OCI-M2 (cell line): ENCODE results near the gene NCAN.

ENCODE experiments used
- DNase-seq: peaks from one replicate; lab custom pipeline; 2025; ENCODE audit not compliant: unreplicated experiment; lab: John Stamatoyannopoulos, UW

The NCAN gene

DNA sequence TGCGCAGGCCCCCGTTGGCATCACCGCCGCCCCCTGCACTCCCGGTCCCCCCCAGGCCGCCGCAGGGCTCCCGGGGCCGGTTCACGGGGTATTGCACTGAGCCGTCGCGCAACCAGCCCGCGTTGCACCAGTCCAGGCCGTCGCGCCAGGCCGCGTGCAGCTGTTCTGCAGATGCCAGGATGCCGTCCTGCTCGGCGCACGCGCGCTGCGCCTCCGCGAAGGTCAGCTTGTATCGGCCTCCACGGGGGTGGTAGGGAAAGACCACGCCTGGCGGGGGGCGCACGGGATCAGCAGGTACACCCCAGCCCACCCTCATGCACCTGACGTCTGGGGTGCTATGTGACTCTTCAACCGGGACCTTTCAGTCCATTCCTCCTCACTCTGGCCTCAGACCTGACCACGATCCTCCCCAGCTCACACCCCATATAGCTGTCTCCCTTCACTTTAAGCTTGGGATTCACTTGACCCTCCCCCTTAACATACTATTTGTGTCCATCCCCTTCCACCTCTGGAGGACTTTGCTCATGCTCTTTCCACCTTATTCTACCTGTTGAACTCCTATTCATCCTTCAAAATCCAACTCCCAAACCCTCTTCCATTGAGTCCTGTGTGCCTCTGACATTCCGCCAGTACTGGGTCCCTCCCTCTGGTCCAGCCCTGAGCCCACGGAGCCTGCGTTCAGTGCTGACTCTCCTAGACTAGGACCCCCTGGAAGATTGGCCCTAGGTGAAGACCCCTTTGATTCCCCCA lies 47.0 kb downstream of the NCAN start:
- no peak for DNase-seq

DNA sequence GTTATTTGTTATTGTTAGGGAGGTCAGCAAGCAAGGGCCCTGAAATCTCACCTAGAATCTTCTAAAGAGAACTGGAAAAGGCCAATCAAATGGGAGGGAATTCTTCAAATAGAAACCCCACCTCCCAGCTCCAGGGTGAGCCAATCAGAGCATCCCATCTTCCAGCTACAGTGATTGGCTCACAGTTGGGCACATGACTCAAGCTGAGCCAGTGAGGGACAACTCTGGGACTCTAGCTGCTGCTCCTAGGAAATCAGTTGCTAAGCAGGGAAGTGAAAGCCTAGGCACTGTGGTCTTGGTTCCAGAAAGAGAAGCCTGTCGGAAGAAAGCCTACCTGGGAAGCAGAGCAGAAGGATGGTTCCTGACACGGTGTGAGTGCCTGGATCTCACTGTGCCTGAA lies 48.0 kb downstream of the NCAN start:
- DNase-seq: no peak

- no peak for DNase-seq
Observed at GRCh38 chr19:19260417-19261214, 48.9 kb downstream of the NCAN start.

GRCh38 chr19:19261350-19262189 lies 49.8 kb downstream of the NCAN start:
- no peak for DNase-seq

DNA sequence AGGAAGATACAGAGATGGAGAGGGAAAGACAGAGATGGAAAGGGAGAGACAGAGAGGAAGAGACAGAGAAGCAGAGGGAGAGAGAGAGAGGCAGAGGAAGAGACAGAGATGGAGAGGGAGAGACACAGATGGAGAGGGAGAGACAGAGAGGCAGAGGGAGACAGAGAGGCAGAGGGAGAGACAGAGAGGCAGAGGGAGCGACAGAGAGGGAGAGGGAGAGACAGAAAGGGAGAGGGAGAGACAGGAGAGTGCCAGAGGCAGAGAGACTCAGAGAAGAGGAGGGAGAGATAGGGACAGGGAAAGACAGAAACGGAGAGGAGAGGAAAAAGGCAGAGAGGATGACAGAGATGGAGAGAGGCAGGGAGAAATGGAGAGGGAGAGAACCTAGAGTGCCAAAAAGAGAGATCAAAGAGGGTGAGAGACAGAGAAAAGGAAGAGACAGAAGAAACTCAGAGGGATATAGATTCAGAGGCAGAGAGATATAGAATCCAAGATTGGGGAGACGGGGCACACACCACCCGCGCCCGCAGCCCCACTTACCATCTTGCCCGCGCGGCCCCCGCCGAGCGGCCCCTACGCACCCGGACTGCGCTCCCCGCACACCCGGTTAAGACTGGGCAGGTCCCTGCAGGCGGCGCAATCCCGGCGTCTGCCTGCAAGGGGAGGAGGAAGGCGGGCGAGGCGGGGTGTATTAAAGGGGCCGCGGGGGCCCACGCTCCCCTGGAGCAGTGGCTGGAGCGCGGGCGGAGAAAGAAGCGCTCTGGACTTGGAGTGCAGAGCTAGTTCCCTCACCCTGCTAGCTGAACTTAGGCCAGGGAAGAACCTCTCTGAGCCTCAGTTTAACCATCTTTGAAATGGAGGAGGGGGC lies 50.7 kb downstream of the NCAN start:
- no peak for DNase-seq

- DNase-seq: no peak
Observed at GRCh38 chr19:19263886-19264487, 52.2 kb downstream of the NCAN start.

DNA sequence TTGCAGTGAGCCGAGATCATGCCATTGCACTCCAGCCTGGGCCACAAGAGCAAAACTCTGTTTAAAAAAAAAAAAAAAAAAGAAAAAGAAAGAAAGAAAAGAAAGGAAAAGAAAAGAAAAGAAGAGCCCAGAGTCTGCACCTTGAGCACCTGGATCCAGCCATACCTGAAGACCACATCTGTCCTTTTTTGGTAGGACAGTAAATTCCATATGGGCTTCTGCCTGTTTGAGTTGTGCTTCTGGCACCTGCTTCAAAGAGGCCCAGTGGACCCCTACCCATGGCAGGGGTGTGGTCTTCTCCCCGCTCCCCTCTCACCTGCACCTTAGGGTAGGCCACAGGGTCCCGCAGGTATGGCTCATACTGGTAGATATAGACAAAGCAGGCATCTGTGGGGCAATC lies 55.5 kb downstream of the NCAN start:
- DNase-seq: no peak

GRCh38 chr19:19268453-19269385 lies 57.0 kb downstream of the NCAN start:
- DNase-seq: no peak

- no peak for DNase-seq
Observed at GRCh38 chr19:19269952-19270694, 58.4 kb downstream of the NCAN start.

- DNase-seq: no peak
Observed at GRCh38 chr19:19270749-19271571, 59.2 kb downstream of the NCAN start.

- DNase-seq: no peak
Observed at GRCh38 chr19:19271828-19272599, 60.3 kb downstream of the NCAN start.

- DNase-seq: no peak
Observed at GRCh38 chr19:19274146-19274545, 62.4 kb downstream of the NCAN start.

DNA sequence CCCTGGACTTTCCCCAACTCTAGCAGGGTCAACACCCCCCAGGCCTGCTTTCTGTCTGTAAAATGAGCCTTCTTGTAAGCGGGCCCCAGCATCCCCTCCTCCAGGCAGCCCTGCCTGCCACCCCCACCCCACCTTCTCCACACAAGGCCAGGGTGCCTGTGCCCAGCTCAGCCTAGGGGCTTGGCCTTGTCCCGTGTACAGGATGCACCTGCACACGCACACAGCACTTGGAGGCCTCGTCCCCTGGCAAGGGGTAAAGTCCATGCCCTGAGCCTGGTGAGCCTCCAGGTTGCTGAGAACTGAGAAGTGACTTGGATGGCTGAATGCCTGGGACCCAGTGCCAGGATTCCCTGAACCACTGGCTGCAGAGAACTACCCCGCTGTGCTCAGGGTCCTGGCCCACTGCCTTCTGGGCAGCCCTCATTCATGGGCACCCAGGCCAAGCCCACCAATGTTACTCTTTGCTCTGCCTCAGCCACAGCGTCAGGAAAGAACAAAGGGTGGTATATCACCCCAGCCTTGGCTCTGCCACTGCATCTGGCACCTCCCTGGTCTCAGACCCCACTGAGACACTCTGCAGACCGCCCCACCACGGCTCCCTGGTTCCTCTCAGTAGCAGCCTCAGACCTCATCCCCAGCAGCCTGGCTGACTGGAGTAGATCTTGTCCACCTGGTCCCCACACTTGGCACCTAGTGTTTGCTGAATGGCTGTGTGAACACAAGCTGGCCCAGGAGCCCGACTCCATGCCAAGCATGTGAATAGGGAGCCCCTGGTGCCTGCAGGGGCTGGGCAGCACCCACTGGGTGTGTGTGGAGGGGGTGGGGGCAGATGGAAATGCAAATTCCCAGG lies 63.2 kb downstream of the NCAN start:
- DNase-seq: no peak

DNA sequence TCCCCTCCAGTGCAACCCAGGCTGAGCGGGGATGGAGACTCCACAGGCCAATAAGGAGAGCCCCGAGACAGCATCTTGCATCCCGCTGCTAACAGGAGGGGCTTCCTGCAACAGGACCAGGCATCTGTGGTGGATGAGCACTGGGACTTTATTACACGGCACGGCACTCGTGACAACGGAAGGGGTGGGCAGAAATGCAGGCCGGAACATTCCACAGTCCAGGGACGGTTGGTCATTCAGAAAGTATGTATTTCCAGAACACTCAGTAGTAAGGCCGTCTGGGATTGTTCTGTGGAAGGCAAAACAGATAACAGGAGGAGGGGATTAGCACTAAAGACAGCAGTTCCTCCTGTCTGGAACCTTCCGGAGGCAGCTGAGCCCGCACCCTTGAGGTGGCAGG lies 64.6 kb downstream of the NCAN start:
- no peak for DNase-seq

- no peak for DNase-seq
Observed at GRCh38 chr19:19276851-19277250, 65.1 kb downstream of the NCAN start.

DNA sequence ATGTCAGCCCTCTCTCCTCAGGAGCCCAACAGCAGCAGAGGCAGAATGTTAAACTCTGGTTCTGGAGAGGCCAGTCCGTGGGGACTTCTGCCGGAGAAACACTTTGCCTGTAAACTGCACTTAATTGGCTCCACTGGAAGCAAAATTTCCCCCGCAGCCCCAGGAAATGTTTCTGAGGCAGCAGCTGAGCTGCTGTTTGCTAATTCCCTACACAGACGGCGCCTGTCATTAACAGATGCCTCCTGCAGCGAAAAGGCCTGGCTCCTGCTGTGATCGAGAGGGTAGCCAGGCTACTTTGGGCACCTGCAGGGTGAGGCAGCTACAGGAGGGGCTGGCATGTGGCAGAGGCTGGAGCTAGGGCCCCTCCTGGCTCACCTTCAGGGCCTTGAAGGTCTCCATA lies 66.6 kb downstream of the NCAN start:
- DNase-seq: no peak
